CD14-positive monocyte (primary cell): Measurements from ENCODE around the gene PEX5L. TPM values are rescaled to one million over a fixed set of nuclear protein-coding genes. Genes with fewer than 3 reads are reported as not detected.

Experiments used
- DNase-seq, 3 donors: peaks; one replicate each; pipeline ENCODE4 v3.0.0-alpha.2; 2011 to 2022
- H2AFZ ChIP-seq: 2 replicates; pipeline ENCODE4 v1.6.0; 2012; ENCODE audit warnings: mild to moderate bottlenecking, low read depth, low read length, inconsistent platforms; ENCODE audit not compliant: insufficient read depth, poor library complexity, severe bottlenecking
- H3K27ac ChIP-seq, 2 donors: 1 replicate in 1 of 2; 2 replicates in 1 of 2; pipeline ENCODE4 v1.5.1; 2012 to 2013; ENCODE audit warnings: low read length in 2 of 2, control low read depth in 1 of 2, inconsistent platforms in 1 of 2, low read depth in 1 of 2, mild to moderate bottlenecking in 1 of 2
- H3K27me3 ChIP-seq, 2 donors: one replicate each; pipeline versions ENCODE4 v1.6.0 to v1.6.1; 2011 to 2013; ENCODE audit warnings: low read length in 2 of 2; ENCODE audit not compliant: control insufficient read depth in 2 of 2, insufficient read depth in 2 of 2
- H3K36me3 ChIP-seq, 2 donors: replicated peaks in 1 of 2; 1 replicate in 1 of 2; 2 replicates in 1 of 2; pipeline versions ENCODE4 v1.5.1 to v1.6.1; 2012 to 2013; ENCODE audit warnings: low read length in 2 of 2, control low read depth in 1 of 2, inconsistent platforms in 1 of 2, mild to moderate bottlenecking in 1 of 2; ENCODE audit not compliant: insufficient read depth in 2 of 2, control insufficient read depth in 1 of 2
- H3K4me1 ChIP-seq, 2 donors: 1 replicate in 1 of 2; 2 replicates in 1 of 2; pipeline versions ENCODE4 v1.5.1 to v1.6.1; 2012 to 2013; ENCODE audit warnings: low read length in 2 of 2, control low read depth in 1 of 2, inconsistent platforms in 1 of 2, mild to moderate bottlenecking in 1 of 2, moderate library complexity in 1 of 2; ENCODE audit not compliant: insufficient read depth in 2 of 2, control insufficient read depth in 1 of 2
- H3K4me2 ChIP-seq: replicated peaks from 2 replicates; pipeline ENCODE3; 2012; ENCODE audit warnings: low read length, moderate library complexity, mild to moderate bottlenecking; ENCODE audit not compliant: poor library complexity, severe bottlenecking; ENCODE audit errors: extremely low read depth
- H3K4me3 ChIP-seq, 3 experiments: fragments of 200-600 bp in 1 of 3; sonication (generic) in 1 of 3; replicated peaks in 1 of 3; 1 replicate in 2 of 3; 2 replicates in 1 of 3; pipeline ENCODE4 v1.5.1; 2011 to 2013; ENCODE audit warnings: low read length in 3 of 3, mild to moderate bottlenecking in 3 of 3, control low read depth in 2 of 3, low read depth in 2 of 3, inconsistent platforms in 1 of 3, moderate library complexity in 1 of 3
- H3K79me2 ChIP-seq: 2 replicates; pipeline ENCODE4 v1.6.0; 2012; ENCODE audit warnings: mild to moderate bottlenecking, control low read depth, inconsistent platforms, low read length, moderate library complexity; ENCODE audit not compliant: insufficient read depth
- H3K9ac ChIP-seq: 2 replicates; pipeline ENCODE4 v1.6.0; 2017; ENCODE audit warnings: low read length, mild to moderate bottlenecking; ENCODE audit not compliant: insufficient read depth, poor library complexity, severe bottlenecking
- H3K9me3 ChIP-seq, 2 donors: replicated peaks in 1 of 2; 1 replicate in 1 of 2; 2 replicates in 1 of 2; pipeline versions ENCODE4 v1.5.1 to v1.6.1; 2012 to 2013; ENCODE audit warnings: low read length in 2 of 2, control low read depth in 1 of 2; ENCODE audit not compliant: control insufficient read depth in 1 of 2, insufficient read depth in 1 of 2
- H4K20me1 ChIP-seq: 2 replicates; pipeline ENCODE4 v1.6.0; 2012; ENCODE audit warnings: mild to moderate bottlenecking, low read length, control low read depth, moderate library complexity; ENCODE audit not compliant: insufficient read depth
- H3K27ac Mint-ChIP-seq, 7 donors: one replicate each; pipeline ENCODE4 v1.8.0; 2020; ENCODE audit warnings: mild to moderate bottlenecking in 7 of 7, mixed read lengths in 7 of 7, moderate library complexity in 6 of 7, inconsistent platforms in 2 of 7
- H3K27me3 Mint-ChIP-seq, 3 donors: one replicate each; pipeline ENCODE4 v1.8.0; 2021 to 2022; ENCODE audit warnings: low read depth in 3 of 3, mild to moderate bottlenecking in 3 of 3, mixed read lengths in 3 of 3, moderate library complexity in 3 of 3, inconsistent platforms in 1 of 3
- H3K36me3 Mint-ChIP-seq, 2 donors: one replicate each; pipeline ENCODE4 v1.8.0; 2020; ENCODE audit warnings: mixed read lengths in 2 of 2, inconsistent platforms in 1 of 2, mild to moderate bottlenecking in 1 of 2
- H3K4me1 Mint-ChIP-seq: one replicate; pipeline ENCODE4 v1.8.0; 2020; ENCODE audit warnings: mild to moderate bottlenecking, mixed read lengths
- H3K4me3 Mint-ChIP-seq, 2 donors: one replicate each; pipeline ENCODE4 v1.8.0; 2020; ENCODE audit warnings: mild to moderate bottlenecking in 2 of 2, mixed read lengths in 2 of 2, moderate library complexity in 1 of 2
- H3K9me3 Mint-ChIP-seq, 7 donors: one replicate each; pipeline ENCODE4 v1.8.0; 2020 to 2022; ENCODE audit warnings: mixed read lengths in 7 of 7, mild to moderate bottlenecking in 6 of 7, moderate library complexity in 6 of 7, inconsistent platforms in 2 of 7
- CTCF ChIP-seq: fragments of 200-600 bp; IDR thresholded peaks from one replicate; pipeline ENCODE4 v1.8.0; 2022; ENCODE audit warnings: antibody characterized with exemption, mild to moderate bottlenecking
- WGBS: methylation state at CpG from one replicate; pipeline ENCODE4 v1.1.5; 2013; ENCODE audit warnings: missing lambda C conversion rate; ENCODE audit not compliant: insufficient coverage; 5-methylcytosine and 5-hydroxymethylcytosine counted together
- intact Hi-C, 2 donors: fragments of 100-400 bp; cut with micrococcal nuclease; formaldehyde crosslinking; loops; one replicate each; pipeline versions ENCODE4 v1.15.0 to v1.15.1; 2023
- polyA plus RNA-seq, 3 donors: library from polyadenylated mRNA; depleted of rRNA in 1 of 3; unstranded in 2 of 3; stranded (reverse) in 1 of 3; fragments of 300-500 nt in 2 of 3; fragments of >200 nt in 1 of 3; fragmentation: Illumina TruSeq in 2 of 3; gene quantifications; 1 replicate in 2 of 3; 2 replicates in 1 of 3; pipeline ENCODE4 v1.2.3, GENCODE V29; 2012 to 2021

The PEX5L gene
- polyA plus RNA-seq, 3 donors: not detected

DNA sequence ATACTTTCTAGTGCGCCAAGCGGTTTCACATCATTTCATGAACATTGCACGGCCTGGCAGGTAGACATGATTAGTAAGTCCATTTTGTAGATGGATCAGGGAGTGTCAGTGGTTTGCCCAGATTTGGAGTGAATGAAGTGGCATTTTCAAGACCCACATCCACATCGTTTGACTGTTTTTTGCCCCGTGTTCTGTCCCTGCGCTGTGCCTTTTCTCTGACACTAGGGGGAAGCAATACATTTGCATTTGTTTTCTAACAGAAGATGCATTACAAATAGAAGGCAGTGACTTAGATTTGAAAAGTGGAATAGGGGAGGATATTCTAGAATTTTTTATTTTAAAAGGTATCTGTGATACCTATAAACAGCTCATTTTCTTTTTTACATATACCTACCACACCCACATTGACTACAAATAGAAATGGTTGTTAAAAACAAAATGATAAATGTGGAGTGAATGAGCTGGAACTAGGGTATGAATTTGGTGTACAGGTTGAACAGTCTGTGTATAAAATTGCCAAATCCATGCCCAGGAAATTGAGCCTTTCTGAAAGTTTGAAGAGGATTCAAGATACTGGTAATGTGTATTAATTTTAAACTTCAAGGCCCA, 285.9 kb downstream of the PEX5L start:
- H3K4me2 ChIP-seq: no peak overlapping the region
- peaks cover 0 to 2% (median 0%) of the 10 kb centered on the region in 3 donors for H3K27me3 Mint-ChIP-seq
- H3K27ac Mint-ChIP-seq: no peak overlapping the region
- TF ChIP-seq CTCF: peak; percentile 46
- H3K36me3 ChIP-seq: peaks cover 0 to 8% of the 10 kb centered on the region in 2 donors
- H3K4me1 ChIP-seq: no peaks in the 10 kb centered on the region
- WGBS: no CpG with 5 or more reads among the region's 6 CpGs
- H3K79me2 ChIP-seq: no peaks in the 10 kb centered on the region
- H3K27ac ChIP-seq: no peak overlapping the region
- no peak overlapping the region for H3K9ac ChIP-seq
- no peaks in the 10 kb centered on the region for H3K9me3 ChIP-seq
- no peak overlapping the region for H3K4me3 ChIP-seq
- no peak overlapping the region for H3K4me3 Mint-ChIP-seq
- peaks cover 5 to 6% of the 10 kb centered on the region in 2 donors for H3K36me3 Mint-ChIP-seq
- DNase-seq: no peak
- no peaks in the 10 kb centered on the region for H4K20me1 ChIP-seq
- no peaks in the 10 kb centered on the region for H3K9me3 Mint-ChIP-seq
- H2AFZ ChIP-seq: no peak overlapping the region
- intact Hi-C loops: no loop called here
- no peaks in the 10 kb centered on the region for H3K27me3 ChIP-seq
- H3K4me1 Mint-ChIP-seq: no peaks in the 10 kb centered on the region

- DNase-seq: no peak
- Mint-ChIP-seq H3K4me3 (no peak overlapping the region), H3K9me3 (peaks cover 0 to 2% (median 0%) of the 10 kb centered on the region in 7 donors), H3K27me3 (peaks cover 0 to 2% (median 0%) of the 10 kb centered on the region in 3 donors), H3K36me3 (peaks cover 8 to 25% of the 10 kb centered on the region in 2 donors), H3K27ac (no peak overlapping the region), H3K4me1 (peaks cover 9% of the 10 kb centered on the region)
- H2AFZ ChIP-seq: no peak overlapping the region
- no peak overlapping the region for H3K27ac ChIP-seq
- intact Hi-C loops: no loop called here
- no peaks in the 10 kb centered on the region for H3K27me3 ChIP-seq
- H3K9ac ChIP-seq: no peak overlapping the region
- no peaks in the 10 kb centered on the region for H3K79me2 ChIP-seq
- H3K9me3 ChIP-seq: no peaks in the 10 kb centered on the region
- 100% methylated on average over 1 of the region's 5 CpGs for WGBS
- H3K4me1 ChIP-seq: no peaks in the 10 kb centered on the region
- no peak overlapping the region for H3K4me3 ChIP-seq
- TF ChIP-seq CTCF: no peak
- no peak overlapping the region for H3K4me2 ChIP-seq
- no peaks in the 10 kb centered on the region for H4K20me1 ChIP-seq
- peaks cover 0 to 12% of the 10 kb centered on the region in 2 donors for H3K36me3 ChIP-seq
Measured at GRCh38 chr3:179745716-179746115, 291.0 kb downstream of the PEX5L start.
